HG03135 (cell line): Measurements from ENCODE around the gene SLX4IP.
A peak's percentile ranks its signal among the peaks of the same experiment; 100 is the strongest.

ENCODE experiments used
- ATAC-seq: cut with Tn5 transposase; IDR thresholded peaks from one replicate; pipeline ENCODE4 v1.9.1; 2021; ENCODE audit warnings: mild to moderate bottlenecking, moderate library complexity; ENCODE audit not compliant: unreplicated experiment

Gene SLX4IP

GRCh38 chr20:10658876-10659632 is 223.9 kb downstream of the SLX4IP start:
- no peak for ATAC-seq

GRCh38 chr20:10659651-10660601 is 224.8 kb downstream of the SLX4IP start:
- ATAC-seq = no peak

- ATAC-seq = no peak
Measured at GRCh38 chr20:10660661-10661060, 225.6 kb downstream of the SLX4IP start.

GRCh38 chr20:10661261-10661660 is 226.2 kb downstream of the SLX4IP start:
- ATAC-seq = no peak

GRCh38 chr20:10662151-10662550 is 227.0 kb downstream of the SLX4IP start:
- ATAC-seq = no peak

- no peak for ATAC-seq
Measured at GRCh38 chr20:10662661-10663458, 227.8 kb downstream of the SLX4IP start.

GRCh38 chr20:10663756-10664155 is 228.7 kb downstream of the SLX4IP start:
- ATAC-seq = no peak

- ATAC-seq = no peak
Measured at GRCh38 chr20:10665027-10665561, 230.0 kb downstream of the SLX4IP start.

GRCh38 chr20:10665791-10666190 is 230.7 kb downstream of the SLX4IP start:
- no peak for ATAC-seq

- ATAC-seq = no peak
Measured at GRCh38 chr20:10666221-10667076, 231.3 kb downstream of the SLX4IP start.

GRCh38 chr20:10667077-10667401 is 231.9 kb downstream of the SLX4IP start:
- no peak for ATAC-seq

GRCh38 chr20:10667560-10668167 is 232.6 kb downstream of the SLX4IP start:
- no peak for ATAC-seq

- ATAC-seq = no peak
Measured at GRCh38 chr20:10668677-10669368, 233.7 kb downstream of the SLX4IP start.

- no peak for ATAC-seq
Measured at GRCh38 chr20:10669843-10670446, 234.8 kb downstream of the SLX4IP start.

- no peak for ATAC-seq
Measured at GRCh38 chr20:10670501-10671220, 235.6 kb downstream of the SLX4IP start.

GRCh38 chr20:10671221-10671918 is 236.3 kb downstream of the SLX4IP start:
- peak; percentile 30 for ATAC-seq

GRCh38 chr20:10671919-10672623 is 237.0 kb downstream of the SLX4IP start:
- ATAC-seq = no peak
